GM19438 (cell line): ENCODE data around the gene PFN4.

ENCODE experiments used
- ATAC-seq: cut with Tn5 transposase; IDR thresholded peaks from one replicate; pipeline ENCODE4 v1.9.1; 2021; ENCODE audit warnings: low read depth; ENCODE audit not compliant: unreplicated experiment

PFN4 gene

GRCh38 chr2:24082787-24083566 lies 40.2 kb downstream of the PFN4 start:
- ATAC-seq: no peak

DNA sequence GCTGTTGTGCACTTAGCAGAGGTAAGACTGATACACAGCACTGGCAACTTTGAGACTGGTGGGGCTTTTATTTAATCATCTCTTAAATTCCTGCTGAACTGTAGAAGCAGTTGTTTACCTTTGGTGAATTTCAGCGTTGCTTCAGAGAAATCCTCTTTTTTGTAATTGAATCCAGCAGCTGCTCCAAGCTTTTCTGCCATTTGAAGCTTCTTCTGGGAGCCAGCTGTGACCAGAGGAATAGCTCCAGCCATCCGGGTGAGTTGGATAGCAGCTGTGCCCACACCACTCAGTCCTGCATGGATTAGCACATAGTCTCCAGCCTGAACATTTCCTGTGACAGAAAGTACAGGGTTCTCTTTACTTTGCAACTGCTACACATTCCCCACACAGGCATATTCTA lies 42.4 kb downstream of the PFN4 start:
- ATAC-seq: no peak

- no peak for ATAC-seq
Measured at GRCh38 chr2:24077879-24078278, 45.3 kb downstream of the PFN4 start.

GRCh38 chr2:24077535-24077877 lies 45.6 kb downstream of the PFN4 start:
- no peak for ATAC-seq

- ATAC-seq: peak; percentile 17
Measured at GRCh38 chr2:24076849-24077534, 46.1 kb downstream of the PFN4 start.

DNA sequence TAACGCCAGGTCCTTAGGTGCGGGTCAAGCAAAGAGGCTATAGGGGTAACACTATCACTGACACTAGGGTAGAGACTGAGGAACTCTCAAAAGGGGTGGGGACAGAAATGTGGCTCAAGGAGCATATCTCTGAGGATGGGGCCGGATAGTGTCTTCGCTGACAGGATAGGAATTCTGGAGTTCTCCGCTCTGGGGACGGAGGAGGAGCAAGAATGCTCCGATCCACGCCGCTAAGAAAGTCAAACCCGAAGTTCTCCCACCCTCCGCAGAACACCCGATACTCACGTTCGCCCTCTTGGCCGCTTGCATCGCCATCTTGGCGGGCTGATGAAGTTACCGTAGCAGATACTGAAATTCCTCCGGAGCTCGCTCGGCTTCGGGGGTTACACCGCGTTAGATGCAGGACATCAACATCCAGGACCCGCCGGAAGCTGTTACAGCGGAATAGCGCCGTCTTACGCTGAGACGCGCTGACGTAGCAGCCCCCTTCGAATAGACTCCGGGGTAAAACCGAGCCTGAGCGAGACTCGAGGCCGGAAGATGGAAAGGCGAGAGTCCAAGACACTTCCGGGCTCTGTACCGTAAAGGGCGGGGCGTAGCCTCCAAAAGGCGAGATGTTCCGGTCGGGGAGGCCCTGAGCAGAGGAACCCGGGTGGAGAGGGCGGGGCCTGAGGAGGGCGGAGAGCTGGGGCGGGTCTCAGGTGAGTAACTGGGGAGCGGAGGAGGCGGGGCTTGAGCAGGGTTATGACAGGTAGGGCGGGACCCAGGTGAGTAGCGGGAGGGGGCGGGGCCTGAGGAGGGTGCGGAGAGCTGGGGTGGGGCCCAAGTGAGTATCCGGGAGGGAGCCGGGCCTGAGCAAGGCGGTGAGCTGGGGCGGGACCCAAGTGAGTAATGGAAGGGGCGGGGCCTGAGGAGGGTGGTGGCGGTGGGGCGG lies 47.0 kb downstream of the PFN4 start, which contains the start of gene SF3B6:
SF3B6 (minus strand) TSS at position 412 of the 934 bp plus-strand sequence; CDS start at position 315, 97 bp downstream.
- ATAC-seq: peak; percentile 94

- no peak for ATAC-seq
Measured at GRCh38 chr2:24075259-24075658, 47.9 kb downstream of the PFN4 start.

DNA sequence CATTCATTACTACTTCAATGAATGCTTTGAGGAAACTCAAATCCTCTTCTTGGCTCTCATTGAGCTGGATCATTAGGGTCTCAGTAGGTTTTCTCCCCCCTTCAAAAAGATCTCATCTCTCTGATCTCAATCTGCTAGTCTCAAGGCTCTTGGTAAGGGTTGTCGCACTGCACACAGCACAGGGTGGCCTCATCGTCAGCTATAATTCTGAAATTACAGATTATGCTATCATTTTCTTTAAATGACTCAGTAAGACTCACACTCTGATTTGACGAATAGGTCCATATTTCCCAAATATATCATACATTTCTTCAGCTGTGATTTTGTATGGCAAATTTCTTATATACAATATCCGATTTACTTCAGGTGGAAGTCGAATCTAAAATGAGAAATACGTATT lies 49.3 kb downstream of the PFN4 start:
- no peak for ATAC-seq

DNA sequence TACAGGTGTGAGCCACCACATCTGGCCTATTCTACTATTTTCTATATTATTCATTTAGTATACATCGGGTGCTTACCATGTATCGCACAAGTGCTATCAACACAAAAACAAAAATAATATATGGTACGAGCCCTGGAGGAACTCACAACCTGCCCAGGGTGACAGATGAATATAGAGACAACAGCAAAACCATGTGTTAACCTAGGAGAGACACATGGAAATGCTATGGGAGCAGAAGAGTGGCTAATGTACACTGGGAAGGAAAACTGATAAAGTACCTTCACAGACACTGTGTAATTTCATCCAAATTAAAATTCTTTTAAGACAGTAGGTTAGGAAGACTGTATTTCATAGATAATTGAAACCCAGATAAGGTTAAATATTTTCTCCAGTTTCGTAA lies 50.9 kb downstream of the PFN4 start:
- ATAC-seq: no peak

DNA sequence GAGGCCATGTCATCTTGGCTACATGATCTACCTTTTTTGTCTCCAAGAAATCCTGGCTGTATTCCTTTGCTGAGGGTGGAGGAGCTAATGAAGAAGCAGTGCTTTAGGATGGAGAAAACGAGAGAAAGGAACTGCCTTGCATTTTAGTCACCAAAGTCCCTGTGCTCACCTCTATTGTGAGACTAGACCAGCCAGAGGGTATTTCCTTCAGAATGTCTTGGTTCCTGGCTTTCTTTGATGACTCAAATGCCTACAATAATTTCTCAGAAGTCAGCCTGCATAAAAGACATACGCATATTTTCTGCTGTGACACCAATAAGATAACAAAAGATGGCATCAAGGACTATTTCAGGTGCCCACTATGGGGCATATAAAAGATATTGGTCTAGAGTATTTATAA lies 57.8 kb downstream of the PFN4 start:
- no peak for ATAC-seq
